B cell (primary cell): Measurements from ENCODE around the gene ADAMTS17. TPM values are rescaled to one million over a fixed set of nuclear protein-coding genes. Genes with fewer than 3 reads are reported as not detected.

ENCODE experiments used
- ATAC-seq: fragments of 200-7000 bp; cut with Tn5 transposase; one replicate; pipeline ENCODE4 v1.10.0; 2021; ENCODE audit warnings: low read depth, mild to moderate bottlenecking, moderate number of reproducible peaks, moderate library complexity
- CTCF ChIA-PET: fragments of 350-600 bp; sonication (Branson Sonifier 250); formaldehyde crosslinking; loops from one replicate; lab custom pipeline; 2021; ENCODE audit warnings: antibody characterized with exemption, inconsistent platforms; lab: Charles Lee
- POLR2A ChIA-PET: fragments of 350-600 bp; sonication (Branson Sonifier 250); formaldehyde crosslinking; loops from one replicate; lab custom pipeline; 2021; ENCODE audit warnings: antibody characterized with exemption; lab: Charles Lee
- DNase-seq: peaks from one replicate; pipeline ENCODE4 v3.0.0; 2013
- H2AFZ ChIP-seq: 2 replicates; pipeline ENCODE4 v1.6.1; 2012; ENCODE audit warnings: mild to moderate bottlenecking, low read depth, low read length; ENCODE audit not compliant: insufficient read depth, poor library complexity, severe bottlenecking
- H3K27ac ChIP-seq, 2 donors: 1 replicate in 1 of 2; 2 replicates in 1 of 2; pipeline ENCODE4 v1.5.1; 2012 to 2013; ENCODE audit warnings: low read length in 2 of 2, mild to moderate bottlenecking in 2 of 2, moderate library complexity in 1 of 2
- H3K27me3 ChIP-seq, 4 experiments: fragments of 200-600 bp in 1 of 4; sonication (generic) in 1 of 4; replicated peaks in 1 of 4; 1 replicate in 2 of 4; 2 replicates in 2 of 4; pipeline versions ENCODE4 v1.6.1 to v1.7.0; 2013 to 2016; ENCODE audit warnings: low read length in 3 of 4, mild to moderate bottlenecking in 2 of 4, mixed read lengths in 1 of 4, moderate library complexity in 1 of 4; ENCODE audit not compliant: insufficient read depth in 4 of 4, control insufficient read depth in 3 of 4; ENCODE audit errors: control extremely low read depth in 1 of 4
- H3K36me3 ChIP-seq, 2 experiments: replicated peaks in 1 of 2; 1 replicate in 1 of 2; 2 replicates in 1 of 2; pipeline versions ENCODE4 v1.6.1 to v1.7.1; 2013; ENCODE audit warnings: low read length in 1 of 2; ENCODE audit not compliant: insufficient read depth in 2 of 2, control insufficient read depth in 1 of 2; ENCODE audit errors: control extremely low read depth in 1 of 2, extremely low read depth in 1 of 2
- H3K4me1 ChIP-seq, 2 donors: fragments of 200-600 bp in 1 of 2; sonication (generic) in 1 of 2; 1 replicate in 1 of 2; 2 replicates in 1 of 2; pipeline versions ENCODE4 v1.5.1 to v1.6.1; 2013 to 2017; ENCODE audit warnings: low read length in 2 of 2; ENCODE audit not compliant: control insufficient read depth in 2 of 2, insufficient read depth in 2 of 2
- H3K4me2 ChIP-seq: replicated peaks from 2 replicates; pipeline ENCODE3; 2012; ENCODE audit warnings: mild to moderate bottlenecking, low read depth, low read length; ENCODE audit not compliant: poor library complexity, severe bottlenecking
- H3K4me3 ChIP-seq, 5 experiments: fragments of 200-600 bp in 1 of 5; sonication (generic) in 1 of 5; 1 replicate in 3 of 5; 2 replicates in 2 of 5; pipeline versions ENCODE4 v1.5.1 to v1.7.0; 2011 to 2016; ENCODE audit warnings: low read length in 4 of 5, mild to moderate bottlenecking in 4 of 5, low read depth in 2 of 5, control low read depth in 1 of 5, moderate library complexity in 1 of 5; ENCODE audit not compliant: insufficient read depth in 1 of 5; ENCODE audit errors: control extremely low read depth in 1 of 5, extremely low read depth in 1 of 5
- H3K79me2 ChIP-seq: fragments of 200-600 bp; sonication (generic); one replicate; pipeline ENCODE4 v1.6.0; 2016; ENCODE audit warnings: low read length; ENCODE audit not compliant: control insufficient read depth, insufficient read depth
- H3K9ac ChIP-seq: fragments of 200-600 bp; sonication (generic); 2 replicates; pipeline ENCODE4 v1.6.1; 2017; ENCODE audit warnings: mild to moderate bottlenecking, low read length, moderate library complexity
- H3K9me3 ChIP-seq, 3 donors: one replicate each; pipeline versions ENCODE4 v1.6.1 to v1.7.1; 2013; ENCODE audit warnings: low read length in 2 of 3; ENCODE audit not compliant: control insufficient read depth in 2 of 3, insufficient read depth in 1 of 3; ENCODE audit errors: control extremely low read depth in 1 of 3
- H4K20me1 ChIP-seq: 2 replicates; pipeline ENCODE4 v1.6.0; 2012; ENCODE audit warnings: mild to moderate bottlenecking, low read length; ENCODE audit not compliant: insufficient read depth, control insufficient read depth, poor library complexity, severe bottlenecking
- H3K27ac Mint-ChIP-seq: one replicate; pipeline ENCODE4 v1.8.0; 2021; ENCODE audit warnings: mixed read lengths
- H3K27me3 Mint-ChIP-seq: one replicate; pipeline ENCODE4 v1.8.0; 2021; ENCODE audit warnings: mixed read lengths
- H3K4me1 Mint-ChIP-seq: one replicate; pipeline ENCODE4 v1.8.0; 2021; ENCODE audit warnings: mixed read lengths
- H3K4me3 Mint-ChIP-seq: one replicate; pipeline ENCODE4 v1.8.0; 2021; ENCODE audit warnings: mixed read lengths
- H3K9me3 Mint-ChIP-seq: one replicate; pipeline ENCODE4 v1.8.0; 2022; ENCODE audit warnings: mixed read lengths; ENCODE audit not compliant: insufficient read depth
- CTCF ChIP-seq: fragments of 200-600 bp; IDR thresholded peaks from one replicate; pipeline ENCODE4 v1.8.0; 2022; ENCODE audit warnings: antibody characterized with exemption, mild to moderate bottlenecking
- EZH2 ChIP-seq: IDR thresholded peaks from 2 replicates; pipeline ENCODE4 v1.6.1; 2012; ENCODE audit warnings: borderline replicate concordance, low read depth, mild to moderate bottlenecking, moderate library complexity, low read length; ENCODE audit not compliant: insufficient read depth, poor library complexity, severe bottlenecking
- WGBS: methylation state at CpG from one replicate; pipeline ENCODE4 v1.1.5; 2013; ENCODE audit warnings: missing lambda C conversion rate; ENCODE audit not compliant: insufficient coverage; 5-methylcytosine and 5-hydroxymethylcytosine counted together
- intact Hi-C: fragments of 100-400 bp; cut with micrococcal nuclease; formaldehyde crosslinking; loops from one replicate; pipeline ENCODE4 v1.10.0; 2022
- polyA plus RNA-seq: library from polyadenylated mRNA; depleted of rRNA; stranded (reverse); fragments of >200 nt; gene quantifications from 2 replicates; pipeline ENCODE4 v1.2.3, GENCODE V29; 2012
- total RNA-seq, 2 donors: library from RNA; stranded (reverse); fragments of 120-200 nt in 1 of 2; gene quantifications; 1 replicate in 1 of 2; 2 replicates in 1 of 2; pipeline versions ENCODE4 v1.2.3 to v1.2.4, GENCODE V29; 2013 to 2022

The ADAMTS17 gene
- total and polyA plus RNA-seq, 2 donors (not counting 1 experiment from before 2014, with no cell fraction given) = 0.10 TPM; not detected in 1

DNA sequence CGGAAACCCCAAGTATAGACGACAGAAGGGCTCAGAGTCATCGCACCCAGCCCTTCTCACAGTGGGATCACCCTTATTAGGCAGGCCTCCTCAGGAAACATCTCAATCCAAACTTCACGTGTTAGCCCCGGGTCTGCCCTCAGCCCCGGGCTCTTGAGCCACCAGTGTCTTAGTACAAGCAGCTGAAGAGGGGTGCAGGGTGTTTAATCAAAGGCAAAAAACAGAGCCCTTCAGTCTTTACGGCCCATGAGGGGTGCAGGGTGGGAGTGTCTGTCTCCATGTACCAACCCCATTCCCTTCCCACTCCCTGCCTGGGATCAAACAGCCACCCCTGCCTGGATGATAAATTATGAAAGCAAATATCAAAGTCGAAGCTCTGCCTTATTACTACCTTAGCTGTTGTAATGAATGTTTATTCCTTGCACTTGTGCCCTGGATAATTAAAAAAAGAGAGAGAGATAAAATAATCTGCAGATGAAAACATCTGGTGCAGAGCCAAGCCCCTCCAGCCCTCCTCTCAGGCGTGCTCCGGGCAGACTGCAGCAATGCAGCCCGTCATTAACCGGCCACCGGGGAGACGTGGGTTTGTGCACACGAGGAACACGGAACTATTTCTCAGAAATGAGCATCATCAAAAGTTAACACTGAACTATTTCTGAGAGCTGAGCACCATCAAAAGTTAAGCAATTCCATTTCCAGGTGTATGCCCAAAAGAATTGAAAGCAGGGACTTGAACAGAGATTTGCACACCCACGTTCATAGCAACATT is 64.5 kb downstream of the ADAMTS17 start:
- H3K9ac ChIP-seq = no peak overlapping the region
- WGBS = 83% methylated on average over 12 of the region's 17 CpGs
- H4K20me1 ChIP-seq = no peaks in the 10 kb centered on the region
- Mint-ChIP-seq H3K4me3 (no peak overlapping the region), H3K27me3 (peaks cover 10% of the 10 kb centered on the region), H3K4me1 (no peaks in the 10 kb centered on the region), H3K27ac (no peak overlapping the region), H3K9me3 (peaks cover 18% of the 10 kb centered on the region)
- POLR2A ChIA-PET = no interaction called here
- CTCF ChIA-PET = no interaction called here
- no peak for ATAC-seq
- DNase-seq = no peak
- no peak overlapping the region for H3K4me3 ChIP-seq
- H3K27me3 ChIP-seq = peaks cover 0 to 3% (median 0%) of the 10 kb centered on the region in 4 experiments
- no peak overlapping the region for H3K4me2 ChIP-seq
- no peak overlapping the region for H2AFZ ChIP-seq
- peaks cover 4 to 13% (median 10%) of the 10 kb centered on the region in 3 donors for H3K9me3 ChIP-seq
- H3K4me1 ChIP-seq = no peaks in the 10 kb centered on the region
- no peaks in the 10 kb centered on the region for H3K36me3 ChIP-seq
- intact Hi-C loops = no loop called here
- no peaks in the 10 kb centered on the region for H3K79me2 ChIP-seq
- no peak overlapping the region for H3K27ac ChIP-seq
- no peak for TF ChIP-seq EZH2
- no peak for TF ChIP-seq CTCF

GRCh38 chr15:100276506-100276905 is 65.3 kb downstream of the ADAMTS17 start:
- Histone ChIP-seq H4K20me1 (no peaks in the 10 kb centered on the region), H3K4me3 (no peak overlapping the region), H3K4me1 (no peaks in the 10 kb centered on the region), H3K9me3 (peaks cover 5 to 12% (median 10%) of the 10 kb centered on the region in 3 donors), H3K4me2 (no peak overlapping the region), H3K27me3 (peaks cover 0 to 3% (median 0%) of the 10 kb centered on the region in 4 experiments), H3K36me3 (no peaks in the 10 kb centered on the region), H3K79me2 (no peaks in the 10 kb centered on the region), H3K9ac (no peak overlapping the region), H3K27ac (no peak overlapping the region), H2AFZ (no peak overlapping the region)
- intact Hi-C loops = no loop called here
- Mint-ChIP-seq H3K27ac (no peak overlapping the region), H3K4me3 (no peak overlapping the region), H3K4me1 (no peaks in the 10 kb centered on the region), H3K27me3 (peaks cover 10% of the 10 kb centered on the region), H3K9me3 (peaks cover 19% of the 10 kb centered on the region)
- 28% methylated on average over 5 of the region's 8 CpGs for WGBS
- no peak for TF ChIP-seq EZH2
- ChIA-PET CTCF (no interaction called here), POLR2A (no interaction called here)
- ATAC-seq = no peak
- no peak for DNase-seq
